SH-SY5Y (cell line): ENCODE measurements around the gene FIGN.

Experiments
- GATA2 ChIP-seq: IDR thresholded peaks from 2 replicates; pipeline ENCODE4 v1.6.1; 2011; ENCODE audit warnings: mild to moderate bottlenecking, low read depth, low read length
- GATA3 ChIP-seq: IDR thresholded peaks from 2 replicates; pipeline ENCODE4 v1.6.1; 2011; ENCODE audit warnings: low read depth, mild to moderate bottlenecking, low read length, moderate library complexity

DNA sequence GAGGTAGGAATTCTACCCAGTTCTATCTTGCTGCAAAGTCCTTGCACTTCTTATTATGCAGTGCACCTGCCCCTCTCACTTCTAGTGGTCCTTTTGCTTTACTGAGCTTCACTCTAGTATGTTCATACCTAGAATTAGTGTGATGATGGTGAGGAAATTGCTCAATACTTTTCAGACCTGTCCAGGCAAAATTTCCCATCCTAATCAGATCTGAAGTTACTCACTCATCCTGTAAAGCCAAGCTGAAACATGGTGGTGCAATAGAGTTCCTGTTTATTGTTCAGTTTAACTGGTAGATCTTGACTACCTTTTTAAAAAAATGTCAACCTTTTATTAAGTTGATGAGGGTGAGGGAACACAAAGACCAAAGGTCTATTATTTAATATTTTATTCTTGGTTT is 12.6 kb upstream of the FIGN start:
- no peak for TF ChIP-seq GATA3
- no peak for TF ChIP-seq GATA2
